ENCODE results near the gene ZNF691.

DNA sequence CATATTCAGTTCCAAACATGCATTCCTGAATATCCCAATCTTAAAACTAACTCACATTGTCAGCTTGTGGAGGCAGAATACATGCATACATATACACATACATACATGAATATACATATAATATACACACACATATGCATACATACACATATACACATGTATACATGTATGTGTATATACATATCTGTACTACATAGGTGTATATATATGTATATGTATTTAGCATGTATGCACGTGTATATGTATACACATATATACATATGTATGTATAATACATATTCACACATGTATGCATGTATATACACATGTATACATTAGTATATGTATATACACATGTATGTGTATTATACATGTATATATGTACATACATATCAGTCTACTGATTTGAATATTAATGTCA, 1.2 kb upstream of the ZNF691 start:
- TF ChIP-seq, protein P1, sequence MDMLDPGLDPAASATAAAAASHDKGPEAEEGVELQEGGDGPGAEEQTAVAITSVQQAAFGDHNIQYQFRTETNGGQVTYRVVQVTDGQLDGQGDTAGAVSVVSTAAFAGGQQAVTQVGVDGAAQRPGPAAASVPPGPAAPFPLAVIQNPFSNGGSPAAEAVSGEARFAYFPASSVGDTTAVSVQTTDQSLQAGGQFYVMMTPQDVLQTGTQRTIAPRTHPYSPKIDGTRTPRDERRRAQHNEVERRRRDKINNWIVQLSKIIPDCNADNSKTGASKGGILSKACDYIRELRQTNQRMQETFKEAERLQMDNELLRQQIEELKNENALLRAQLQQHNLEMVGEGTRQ (IDR thresholded peaks at IDR 0.05; ENCODE audit: borderline replicate concordance, low read depth, low read length), result no peak
- TF ChIP-seq, protein P2, sequence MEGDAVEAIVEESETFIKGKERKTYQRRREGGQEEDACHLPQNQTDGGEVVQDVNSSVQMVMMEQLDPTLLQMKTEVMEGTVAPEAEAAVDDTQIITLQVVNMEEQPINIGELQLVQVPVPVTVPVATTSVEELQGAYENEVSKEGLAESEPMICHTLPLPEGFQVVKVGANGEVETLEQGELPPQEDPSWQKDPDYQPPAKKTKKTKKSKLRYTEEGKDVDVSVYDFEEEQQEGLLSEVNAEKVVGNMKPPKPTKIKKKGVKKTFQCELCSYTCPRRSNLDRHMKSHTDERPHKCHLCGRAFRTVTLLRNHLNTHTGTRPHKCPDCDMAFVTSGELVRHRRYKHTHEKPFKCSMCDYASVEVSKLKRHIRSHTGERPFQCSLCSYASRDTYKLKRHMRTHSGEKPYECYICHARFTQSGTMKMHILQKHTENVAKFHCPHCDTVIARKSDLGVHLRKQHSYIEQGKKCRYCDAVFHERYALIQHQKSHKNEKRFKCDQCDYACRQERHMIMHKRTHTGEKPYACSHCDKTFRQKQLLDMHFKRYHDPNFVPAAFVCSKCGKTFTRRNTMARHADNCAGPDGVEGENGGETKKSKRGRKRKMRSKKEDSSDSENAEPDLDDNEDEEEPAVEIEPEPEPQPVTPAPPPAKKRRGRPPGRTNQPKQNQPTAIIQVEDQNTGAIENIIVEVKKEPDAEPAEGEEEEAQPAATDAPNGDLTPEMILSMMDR (IDR thresholded peaks at IDR 0.05), result no peak
- no peak for TF ChIP-seq EP300 (IDR thresholded peaks at IDR 0.05; ENCODE audit: borderline replicate concordance in 1 of 2, low read depth in 1 of 2, low read length in 1 of 2)
- no peak for TF ChIP-seq POLR2AphosphoS5 (IDR thresholded peaks at IDR 0.05; ENCODE audit: low read depth, low read length)
- TF ChIP-seq EZH2phosphoT487 (IDR thresholded peaks at IDR 0.05; ENCODE audit: borderline replicate concordance, low read depth), result no peak
- TF ChIP-seq CHD2 (IDR thresholded peaks at IDR 0.05; ENCODE audit: low read length, partially characterized antibody), result no peak
- no peak for TF ChIP-seq RCOR1 (IDR thresholded peaks at IDR 0.05; ENCODE audit: low read length)
- no peak for TF ChIP-seq JUND (IDR thresholded peaks at IDR 0.05)
- no peak for TF ChIP-seq RFX5 (IDR thresholded peaks at IDR 0.05; ENCODE audit: low read length)
